ENCODE results near the gene RPTOR. TPM values are rescaled to one million over a fixed set of nuclear protein-coding genes. Genes with fewer than 3 reads are reported as not detected.

The RPTOR gene
- polyA plus RNA-seq, 5 donors, result 13.5 to 23.7 (median 15.7) TPM

- DNase-seq, result no peak
These were observed 168.0 kb downstream of the RPTOR start for GRCh38 chr17:80712606-80713005.

- DNase-seq, result no peak
These were observed 172.5 kb downstream of the RPTOR start for GRCh38 chr17:80716986-80717719.

GRCh38 chr17:80717720-80718083 is 173.1 kb downstream of the RPTOR start:
- DNase-seq, result no peak

GRCh38 chr17:80718428-80718827 is 173.8 kb downstream of the RPTOR start:
- DNase-seq, result no peak

GRCh38 chr17:80719449-80719848 is 174.8 kb downstream of the RPTOR start:
- DNase-seq, result no peak

GRCh38 chr17:80720610-80721577 is 176.3 kb downstream of the RPTOR start:
- no peak for DNase-seq

GRCh38 chr17:80722661-80723060 is 178.0 kb downstream of the RPTOR start:
- DNase-seq, result no peak

- DNase-seq, result no peak
These were observed 180.2 kb downstream of the RPTOR start for GRCh38 chr17:80724775-80725266.

GRCh38 chr17:80725517-80725916 is 180.9 kb downstream of the RPTOR start:
- DNase-seq, result no peak

GRCh38 chr17:80726558-80727408 is 182.1 kb downstream of the RPTOR start:
- no peak for DNase-seq

GRCh38 chr17:80727409-80727755 is 182.7 kb downstream of the RPTOR start:
- DNase-seq, result no peak

GRCh38 chr17:80729016-80729415 is 184.4 kb downstream of the RPTOR start:
- DNase-seq, result no peak

- no peak for DNase-seq
These were observed 185.1 kb downstream of the RPTOR start for GRCh38 chr17:80729761-80730160.

- DNase-seq, result no peak
These were observed 186.1 kb downstream of the RPTOR start for GRCh38 chr17:80730739-80731138.

GRCh38 chr17:80731323-80731722 is 186.7 kb downstream of the RPTOR start:
- DNase-seq, result no peak

GRCh38 chr17:80732268-80732667 is 187.6 kb downstream of the RPTOR start:
- no peak for DNase-seq

GRCh38 chr17:80737106-80738019 is 192.7 kb downstream of the RPTOR start:
- DNase-seq, result no peak

GRCh38 chr17:80738020-80738808 is 193.6 kb downstream of the RPTOR start:
- no peak for DNase-seq

- DNase-seq, result no peak
These were observed 194.5 kb downstream of the RPTOR start for GRCh38 chr17:80738987-80739730.
